B cell (primary cell): ENCODE data around the gene SUGP1. TPM values are rescaled to one million over a fixed set of nuclear protein-coding genes. Genes with fewer than 3 reads are reported as not detected.
A peak's percentile ranks its signal among the peaks of the same experiment; 100 is the strongest.

Experiments used
- ATAC-seq: fragments of 200-7000 bp; cut with Tn5 transposase; one replicate; pipeline ENCODE4 v1.10.0; 2021; ENCODE audit warnings: low read depth, mild to moderate bottlenecking, moderate number of reproducible peaks, moderate library complexity
- CTCF ChIA-PET: fragments of 350-600 bp; sonication (Branson Sonifier 250); formaldehyde crosslinking; loops from one replicate; lab custom pipeline; 2021; ENCODE audit warnings: antibody characterized with exemption, inconsistent platforms; lab: Charles Lee
- POLR2A ChIA-PET: fragments of 350-600 bp; sonication (Branson Sonifier 250); formaldehyde crosslinking; loops from one replicate; lab custom pipeline; 2021; ENCODE audit warnings: antibody characterized with exemption; lab: Charles Lee
- DNase-seq: peaks from one replicate; pipeline ENCODE4 v3.0.0; 2013
- H2AFZ ChIP-seq: 2 replicates; pipeline ENCODE4 v1.6.1; 2012; ENCODE audit warnings: mild to moderate bottlenecking, low read depth, low read length; ENCODE audit not compliant: insufficient read depth, poor library complexity, severe bottlenecking
- H3K27ac ChIP-seq, 2 donors: 1 replicate in 1 of 2; 2 replicates in 1 of 2; pipeline ENCODE4 v1.5.1; 2012 to 2013; ENCODE audit warnings: low read length in 2 of 2, mild to moderate bottlenecking in 2 of 2, moderate library complexity in 1 of 2
- H3K27me3 ChIP-seq, 4 experiments: fragments of 200-600 bp in 1 of 4; sonication (generic) in 1 of 4; replicated peaks in 1 of 4; 1 replicate in 2 of 4; 2 replicates in 2 of 4; pipeline versions ENCODE4 v1.6.1 to v1.7.0; 2013 to 2016; ENCODE audit warnings: low read length in 3 of 4, mild to moderate bottlenecking in 2 of 4, mixed read lengths in 1 of 4, moderate library complexity in 1 of 4; ENCODE audit not compliant: insufficient read depth in 4 of 4, control insufficient read depth in 3 of 4; ENCODE audit errors: control extremely low read depth in 1 of 4
- H3K36me3 ChIP-seq, 2 experiments: replicated peaks in 1 of 2; 1 replicate in 1 of 2; 2 replicates in 1 of 2; pipeline versions ENCODE4 v1.6.1 to v1.7.1; 2013; ENCODE audit warnings: low read length in 1 of 2; ENCODE audit not compliant: insufficient read depth in 2 of 2, control insufficient read depth in 1 of 2; ENCODE audit errors: control extremely low read depth in 1 of 2, extremely low read depth in 1 of 2
- H3K4me1 ChIP-seq, 2 donors: fragments of 200-600 bp in 1 of 2; sonication (generic) in 1 of 2; 1 replicate in 1 of 2; 2 replicates in 1 of 2; pipeline versions ENCODE4 v1.5.1 to v1.6.1; 2013 to 2017; ENCODE audit warnings: low read length in 2 of 2; ENCODE audit not compliant: control insufficient read depth in 2 of 2, insufficient read depth in 2 of 2
- H3K4me2 ChIP-seq: replicated peaks from 2 replicates; pipeline ENCODE3; 2012; ENCODE audit warnings: mild to moderate bottlenecking, low read depth, low read length; ENCODE audit not compliant: poor library complexity, severe bottlenecking
- H3K4me3 ChIP-seq, 5 experiments: fragments of 200-600 bp in 1 of 5; sonication (generic) in 1 of 5; 1 replicate in 3 of 5; 2 replicates in 2 of 5; pipeline versions ENCODE4 v1.5.1 to v1.7.0; 2011 to 2016; ENCODE audit warnings: low read length in 4 of 5, mild to moderate bottlenecking in 4 of 5, low read depth in 2 of 5, control low read depth in 1 of 5, moderate library complexity in 1 of 5; ENCODE audit not compliant: insufficient read depth in 1 of 5; ENCODE audit errors: control extremely low read depth in 1 of 5, extremely low read depth in 1 of 5
- H3K79me2 ChIP-seq: fragments of 200-600 bp; sonication (generic); one replicate; pipeline ENCODE4 v1.6.0; 2016; ENCODE audit warnings: low read length; ENCODE audit not compliant: control insufficient read depth, insufficient read depth
- H3K9ac ChIP-seq: fragments of 200-600 bp; sonication (generic); 2 replicates; pipeline ENCODE4 v1.6.1; 2017; ENCODE audit warnings: mild to moderate bottlenecking, low read length, moderate library complexity
- H3K9me3 ChIP-seq, 3 donors: one replicate each; pipeline versions ENCODE4 v1.6.1 to v1.7.1; 2013; ENCODE audit warnings: low read length in 2 of 3; ENCODE audit not compliant: control insufficient read depth in 2 of 3, insufficient read depth in 1 of 3; ENCODE audit errors: control extremely low read depth in 1 of 3
- H4K20me1 ChIP-seq: 2 replicates; pipeline ENCODE4 v1.6.0; 2012; ENCODE audit warnings: mild to moderate bottlenecking, low read length; ENCODE audit not compliant: insufficient read depth, control insufficient read depth, poor library complexity, severe bottlenecking
- H3K27ac Mint-ChIP-seq: one replicate; pipeline ENCODE4 v1.8.0; 2021; ENCODE audit warnings: mixed read lengths
- H3K27me3 Mint-ChIP-seq: one replicate; pipeline ENCODE4 v1.8.0; 2021; ENCODE audit warnings: mixed read lengths
- H3K4me1 Mint-ChIP-seq: one replicate; pipeline ENCODE4 v1.8.0; 2021; ENCODE audit warnings: mixed read lengths
- H3K4me3 Mint-ChIP-seq: one replicate; pipeline ENCODE4 v1.8.0; 2021; ENCODE audit warnings: mixed read lengths
- H3K9me3 Mint-ChIP-seq: one replicate; pipeline ENCODE4 v1.8.0; 2022; ENCODE audit warnings: mixed read lengths; ENCODE audit not compliant: insufficient read depth
- CTCF ChIP-seq: fragments of 200-600 bp; IDR thresholded peaks from one replicate; pipeline ENCODE4 v1.8.0; 2022; ENCODE audit warnings: antibody characterized with exemption, mild to moderate bottlenecking
- EZH2 ChIP-seq: IDR thresholded peaks from 2 replicates; pipeline ENCODE4 v1.6.1; 2012; ENCODE audit warnings: borderline replicate concordance, low read depth, mild to moderate bottlenecking, moderate library complexity, low read length; ENCODE audit not compliant: insufficient read depth, poor library complexity, severe bottlenecking
- WGBS: methylation state at CpG from one replicate; pipeline ENCODE4 v1.1.5; 2013; ENCODE audit warnings: missing lambda C conversion rate; ENCODE audit not compliant: insufficient coverage; 5-methylcytosine and 5-hydroxymethylcytosine counted together
- intact Hi-C: fragments of 100-400 bp; cut with micrococcal nuclease; formaldehyde crosslinking; loops from one replicate; pipeline ENCODE4 v1.10.0; 2022
- polyA plus RNA-seq: library from polyadenylated mRNA; depleted of rRNA; stranded (reverse); fragments of >200 nt; gene quantifications from 2 replicates; pipeline ENCODE4 v1.2.3, GENCODE V29; 2012
- total RNA-seq, 2 donors: library from RNA; stranded (reverse); fragments of 120-200 nt in 1 of 2; gene quantifications; 1 replicate in 1 of 2; 2 replicates in 1 of 2; pipeline versions ENCODE4 v1.2.3 to v1.2.4, GENCODE V29; 2013 to 2022

SUGP1 gene
- total and polyA plus RNA-seq, 2 donors (not counting 1 experiment from before 2014, with no cell fraction given) = 61.3 to 86.9 TPM

- H3K27ac ChIP-seq = no peak overlapping the region
- no peak overlapping the region for H3K27ac Mint-ChIP-seq
- H4K20me1 ChIP-seq = no peaks in the 10 kb centered on the region
- H3K9me3 ChIP-seq = peaks cover 0 to 15% (median 4%) of the 10 kb centered on the region in 3 donors
- peak overlapping the region in 1 of 5 experiments; percentile 24 for H3K4me3 ChIP-seq
- ChIA-PET POLR2A (no interaction called here), CTCF (no interaction called here)
- H3K36me3 ChIP-seq = no peaks in the 10 kb centered on the region
- DNase-seq (no peak), ATAC-seq (peak; percentile 28)
- H3K27me3 Mint-ChIP-seq = peaks cover 45% of the 10 kb centered on the region
- no peaks in the 10 kb centered on the region for H3K9me3 Mint-ChIP-seq
- peak overlapping the region; percentile 73 for H3K4me3 Mint-ChIP-seq
- H3K4me1 ChIP-seq = peaks cover 9 to 19% of the 10 kb centered on the region in 2 donors
- peak overlapping the region; percentile 36 for H2AFZ ChIP-seq
- peaks cover 20% of the 10 kb centered on the region for H3K4me1 Mint-ChIP-seq
- peaks cover 0 to 44% (median 13%) of the 10 kb centered on the region in 4 experiments for H3K27me3 ChIP-seq
- H3K79me2 ChIP-seq = no peaks in the 10 kb centered on the region
- H3K4me2 ChIP-seq = peak overlapping the region; percentile 72
- 50% methylated on average over 35 of the region's 36 CpGs for WGBS
- peak overlapping the region; percentile 43 for H3K9ac ChIP-seq
- TF ChIP-seq CTCF = no peak
- no peak for TF ChIP-seq EZH2
- intact Hi-C loops = no loop called here
Measured at GRCh38 chr19:19260417-19261214, 59.7 kb downstream of the SUGP1 start.

GRCh38 chr19:19259741-19260140 lies 60.6 kb downstream of the SUGP1 start:
- Histone ChIP-seq H2AFZ (no peak overlapping the region), H3K9me3 (peaks cover 0 to 15% (median 4%) of the 10 kb centered on the region in 3 donors), H3K4me2 (no peak overlapping the region), H3K4me3 (no peak overlapping the region), H3K4me1 (peaks cover 9 to 19% of the 10 kb centered on the region in 2 donors), H3K9ac (no peak overlapping the region), H4K20me1 (no peaks in the 10 kb centered on the region), H3K27me3 (peaks cover 0 to 46% (median 13%) of the 10 kb centered on the region in 4 experiments), H3K79me2 (no peaks in the 10 kb centered on the region), H3K27ac (no peak overlapping the region), H3K36me3 (no peaks in the 10 kb centered on the region)
- DNase-seq (no peak), ATAC-seq (no peak)
- no peak for TF ChIP-seq CTCF
- no peak for TF ChIP-seq EZH2
- H3K4me3 Mint-ChIP-seq = peak overlapping the region; percentile 49
- H3K4me1 Mint-ChIP-seq = peaks cover 20% of the 10 kb centered on the region
- intact Hi-C loops = no loop called here
- H3K27me3 Mint-ChIP-seq = peaks cover 50% of the 10 kb centered on the region
- WGBS = 100% methylated on average over 1 of the region's 2 CpGs
- no peaks in the 10 kb centered on the region for H3K9me3 Mint-ChIP-seq
- H3K27ac Mint-ChIP-seq = no peak overlapping the region
- CTCF ChIA-PET = no interaction called here
- POLR2A ChIA-PET = no interaction called here
